Thoracic aorta (tissue), 2 donors: ENCODE data around the gene SLC5A10. TPM values are rescaled to one million over a fixed set of nuclear protein-coding genes. Genes with fewer than 3 reads are reported as not detected.
"Not testable (repeated sequence)": the region's sequence is repeated elsewhere in the genome, so short reads cannot be mapped to it uniquely, and the experiment has no call there.

Experiments
- ATAC-seq: fragments of 150-250 bp; one replicate; pipeline ENCODE4 v1.8.0; 2017; ENCODE audit warnings: low read depth; ENCODE audit not compliant: insufficient number of reproducible peaks, low FRiP score
- DNase-seq: peaks from one replicate; pipeline ENCODE4 v3.0.0-alpha.2; 2020; ENCODE audit warnings: low spot score
- H3K27ac ChIP-seq, 2 donors: fragments of 200-600 bp; sonication (generic); 1 replicate in 1 of 2; 2 replicates in 1 of 2; pipeline ENCODE4 v1.5.1; 2016; ENCODE audit warnings: mild to moderate bottlenecking in 2 of 2, moderate library complexity in 2 of 2
- H3K27me3 ChIP-seq: fragments of 200-600 bp; sonication (generic); replicated peaks from 2 replicates; pipeline ENCODE4 v1.6.0; 2016; ENCODE audit warnings: mild to moderate bottlenecking; ENCODE audit not compliant: insufficient read depth
- H3K36me3 ChIP-seq: fragments of 200-600 bp; sonication (generic); one replicate; pipeline ENCODE4 v1.5.1; 2016
- H3K4me1 ChIP-seq, 2 donors: fragments of 200-600 bp; sonication (generic); 1 replicate in 1 of 2; 2 replicates in 1 of 2; pipeline versions ENCODE4 v1.5.1 to v1.6.0; 2016; ENCODE audit warnings: low read depth in 2 of 2, mild to moderate bottlenecking in 1 of 2; ENCODE audit not compliant: control insufficient read depth in 1 of 2
- H3K4me3 ChIP-seq: fragments of 200-600 bp; sonication (generic); 2 replicates; pipeline ENCODE4 v1.5.1; 2016; ENCODE audit warnings: mild to moderate bottlenecking
- H3K9me3 ChIP-seq: fragments of 200-600 bp; sonication (generic); 2 replicates; pipeline ENCODE4 v1.5.1; 2016
- total RNA-seq, 2 donors: library from RNA; depleted of rRNA; stranded (reverse); fragments of >200 nt; gene quantifications; one replicate each; pipeline versions ENCODE4 v1.1.0 to v1.2.3, GENCODE V29; 2016
- TF ChIP-seq, protein P1 (sequence below): fragments of 200-600 bp; sonication (generic); IDR thresholded peaks from one replicate; pipeline ENCODE4 v1.5.1; 2019; ENCODE audit warnings: antibody characterized with exemption

SLC5A10 gene
- total RNA-seq, 2 donors from 2014 or later: not detected

DNA sequence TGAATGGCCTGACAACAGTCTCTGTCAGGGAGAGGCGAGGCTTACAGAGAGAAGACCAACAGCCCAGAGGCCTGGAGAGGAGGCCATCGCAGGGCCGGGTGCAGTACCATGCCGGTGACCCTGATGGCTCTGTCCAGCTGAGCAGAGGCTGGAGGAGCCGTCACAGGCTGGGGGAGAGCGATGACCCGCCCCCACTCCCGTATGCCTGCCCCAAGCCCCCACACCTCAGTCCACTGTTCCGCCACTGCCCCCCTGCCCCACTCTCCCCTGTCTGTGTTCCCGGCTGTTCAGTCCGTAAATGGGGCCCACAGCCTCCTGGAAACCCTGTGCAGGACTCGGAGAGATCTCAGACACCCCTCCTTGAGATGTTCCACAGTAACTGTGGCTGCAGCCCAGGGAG is 65.4 kb downstream of the SLC5A10 start:
- H3K4me1 ChIP-seq: no peaks in the 10 kb centered on the region
- no peak for DNase-seq
- no peak for ATAC-seq
- no peak overlapping the region for H3K4me3 ChIP-seq
- H3K36me3 ChIP-seq: no peaks in the 10 kb centered on the region
- no peaks in the 10 kb centered on the region for H3K27me3 ChIP-seq
- H3K9me3 ChIP-seq: no peaks in the 10 kb centered on the region
- H3K27ac ChIP-seq: no peak overlapping the region
- TF ChIP-seq, protein P1, sequence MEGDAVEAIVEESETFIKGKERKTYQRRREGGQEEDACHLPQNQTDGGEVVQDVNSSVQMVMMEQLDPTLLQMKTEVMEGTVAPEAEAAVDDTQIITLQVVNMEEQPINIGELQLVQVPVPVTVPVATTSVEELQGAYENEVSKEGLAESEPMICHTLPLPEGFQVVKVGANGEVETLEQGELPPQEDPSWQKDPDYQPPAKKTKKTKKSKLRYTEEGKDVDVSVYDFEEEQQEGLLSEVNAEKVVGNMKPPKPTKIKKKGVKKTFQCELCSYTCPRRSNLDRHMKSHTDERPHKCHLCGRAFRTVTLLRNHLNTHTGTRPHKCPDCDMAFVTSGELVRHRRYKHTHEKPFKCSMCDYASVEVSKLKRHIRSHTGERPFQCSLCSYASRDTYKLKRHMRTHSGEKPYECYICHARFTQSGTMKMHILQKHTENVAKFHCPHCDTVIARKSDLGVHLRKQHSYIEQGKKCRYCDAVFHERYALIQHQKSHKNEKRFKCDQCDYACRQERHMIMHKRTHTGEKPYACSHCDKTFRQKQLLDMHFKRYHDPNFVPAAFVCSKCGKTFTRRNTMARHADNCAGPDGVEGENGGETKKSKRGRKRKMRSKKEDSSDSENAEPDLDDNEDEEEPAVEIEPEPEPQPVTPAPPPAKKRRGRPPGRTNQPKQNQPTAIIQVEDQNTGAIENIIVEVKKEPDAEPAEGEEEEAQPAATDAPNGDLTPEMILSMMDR: no peak

DNA sequence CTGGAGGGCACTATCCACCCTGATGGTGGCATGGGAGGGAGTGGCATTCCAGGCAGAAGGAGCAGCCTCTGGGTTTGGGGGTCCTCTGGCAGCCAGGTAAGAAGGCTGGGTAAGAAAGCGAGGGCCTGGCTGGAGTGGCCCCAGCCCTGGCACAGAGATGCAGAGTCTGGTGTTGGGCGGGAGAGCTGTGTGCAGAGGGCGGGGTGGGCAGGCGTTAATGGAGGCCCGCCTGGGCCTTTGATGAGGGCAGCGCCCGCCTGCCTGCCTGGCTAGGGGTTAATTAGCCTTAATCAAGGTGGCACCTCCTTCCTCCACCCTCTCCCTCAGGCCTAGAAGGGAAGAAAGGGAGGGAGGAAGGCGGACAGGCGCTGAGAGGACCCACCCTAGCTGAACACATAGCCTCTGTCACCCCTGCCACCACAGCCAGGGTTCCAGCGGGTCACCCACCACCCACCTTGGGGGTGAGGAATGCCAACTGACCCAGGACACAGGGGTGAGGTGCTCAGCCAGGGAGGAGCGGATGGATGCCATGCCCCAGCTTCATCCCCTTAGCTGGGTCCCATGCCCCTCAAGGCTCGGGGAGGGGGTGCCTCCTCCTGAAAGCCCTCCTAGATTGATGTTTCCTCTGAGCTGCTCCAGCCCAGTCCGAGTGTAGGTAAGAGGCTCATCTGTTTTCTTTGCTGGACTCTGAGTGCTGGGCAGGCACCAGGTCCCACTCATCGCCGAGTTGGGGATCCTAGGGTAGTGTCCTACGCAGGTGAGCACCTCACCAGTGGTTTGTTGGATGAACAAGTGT is 66.0 kb downstream of the SLC5A10 start:
- DNase-seq: no peak
- no peaks in the 10 kb centered on the region for H3K4me1 ChIP-seq
- no peaks in the 10 kb centered on the region for H3K27me3 ChIP-seq
- H3K27ac ChIP-seq: no peak overlapping the region
- H3K9me3 ChIP-seq: no peaks in the 10 kb centered on the region
- TF ChIP-seq, protein P1: no peak
- no peak overlapping the region for H3K4me3 ChIP-seq
- no peak for ATAC-seq
- no peaks in the 10 kb centered on the region for H3K36me3 ChIP-seq

DNA sequence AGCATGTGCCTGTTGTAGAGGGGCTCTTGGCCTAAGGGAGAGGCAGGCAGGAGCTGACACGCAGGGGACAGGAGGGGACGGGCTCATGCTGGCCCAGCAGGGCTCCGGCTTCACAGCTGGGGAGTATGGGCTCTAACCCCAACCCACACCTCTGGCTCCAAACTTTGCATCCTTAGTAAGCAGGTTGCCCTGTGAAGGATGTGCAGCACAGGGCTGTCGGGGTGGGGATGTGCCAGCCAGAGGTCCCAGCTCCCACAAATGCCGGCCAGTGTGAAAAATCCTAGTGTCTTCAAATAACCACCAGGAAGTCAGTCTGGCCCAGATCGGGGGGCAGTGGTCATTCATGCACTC is 66.6 kb downstream of the SLC5A10 start:
- H3K4me1 ChIP-seq: no peaks in the 10 kb centered on the region
- H3K27ac ChIP-seq: no peak overlapping the region
- TF ChIP-seq, protein P1: no peak

DNA sequence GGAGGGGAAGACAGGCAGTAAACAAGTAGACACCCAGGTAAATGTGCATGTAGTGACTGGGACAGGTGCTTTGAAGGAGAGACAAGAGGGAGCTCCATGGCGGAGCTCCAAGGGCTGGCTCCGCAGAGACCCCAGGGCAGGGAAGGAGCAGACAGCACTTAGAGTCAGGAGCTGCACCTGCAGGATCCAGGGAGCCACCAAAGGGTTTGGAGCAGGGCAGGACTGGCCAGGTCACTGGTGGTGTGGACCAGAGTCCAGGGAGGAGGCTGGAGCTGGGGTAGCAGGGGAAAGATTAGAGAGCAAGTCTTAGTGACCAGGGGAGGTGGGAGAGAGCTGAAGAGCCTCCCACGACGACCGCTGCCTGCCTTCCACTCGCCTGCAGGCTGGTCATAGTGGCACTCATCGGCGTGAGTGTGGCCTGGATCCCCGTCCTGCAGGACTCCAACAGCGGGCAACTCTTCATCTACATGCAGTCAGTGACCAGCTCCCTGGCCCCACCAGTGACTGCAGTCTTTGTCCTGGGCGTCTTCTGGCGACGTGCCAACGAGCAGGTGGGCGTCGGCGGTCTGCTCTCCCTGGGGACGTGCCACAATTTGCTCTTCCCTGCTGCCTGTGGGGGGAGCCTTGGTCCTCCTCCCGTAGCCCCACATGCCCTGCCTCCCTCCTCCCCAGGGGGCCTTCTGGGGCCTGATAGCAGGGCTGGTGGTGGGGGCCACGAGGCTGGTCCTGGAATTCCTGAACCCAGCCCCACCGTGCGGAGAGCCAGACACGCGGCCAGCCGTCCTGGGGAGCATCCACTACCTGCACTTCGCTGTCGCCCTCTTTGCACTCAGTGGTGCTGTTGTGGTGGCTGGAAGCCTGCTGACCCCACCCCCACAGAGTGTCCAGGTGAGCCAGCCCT is 67.3 kb downstream of the SLC5A10 start:
- H3K36me3 ChIP-seq: no peaks in the 10 kb centered on the region
- TF ChIP-seq, protein P1: no peak
- ATAC-seq (no peak), DNase-seq (no peak)
- H3K27me3 ChIP-seq: no peaks in the 10 kb centered on the region
- no peaks in the 10 kb centered on the region for H3K9me3 ChIP-seq
- H3K4me3 ChIP-seq: no peak overlapping the region
- H3K4me1 ChIP-seq: no peaks in the 10 kb centered on the region
- no peak overlapping the region for H3K27ac ChIP-seq

More for the DNA sequence above, 66.6 kb downstream of the SLC5A10 start:
- H3K4me3 ChIP-seq: no peak overlapping the region
- DNase-seq: no peak
- H3K27me3 ChIP-seq: no peaks in the 10 kb centered on the region
- no peaks in the 10 kb centered on the region for H3K9me3 ChIP-seq
- H3K36me3 ChIP-seq: no peaks in the 10 kb centered on the region
- no peak for ATAC-seq

DNA sequence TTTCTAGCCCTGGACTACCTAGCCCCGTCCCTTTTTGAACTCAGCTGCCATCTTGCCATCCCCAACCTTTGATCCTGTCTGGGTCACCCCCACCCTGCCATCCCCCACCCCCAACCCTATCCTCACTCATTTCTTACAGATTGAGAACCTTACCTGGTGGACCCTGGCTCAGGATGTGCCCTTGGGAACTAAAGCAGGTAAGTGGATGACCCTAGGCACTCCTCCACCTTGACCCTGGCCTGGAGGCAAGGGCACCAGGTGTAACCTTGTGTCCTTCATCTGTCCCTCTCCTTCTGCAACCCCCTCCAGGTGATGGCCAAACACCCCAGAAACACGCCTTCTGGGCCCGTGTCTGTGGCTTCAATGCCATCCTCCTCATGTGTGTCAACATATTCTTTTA is 68.1 kb downstream of the SLC5A10 start:
- Histone ChIP-seq H3K36me3 (no peaks in the 10 kb centered on the region), H3K27me3 (no peaks in the 10 kb centered on the region), H3K4me1 (no peaks in the 10 kb centered on the region), H3K9me3 (no peaks in the 10 kb centered on the region), H3K4me3 (no peak overlapping the region), H3K27ac (no peak overlapping the region)
- no peak for ATAC-seq
- no peak for DNase-seq
- TF ChIP-seq, protein P1: no peak

DNA sequence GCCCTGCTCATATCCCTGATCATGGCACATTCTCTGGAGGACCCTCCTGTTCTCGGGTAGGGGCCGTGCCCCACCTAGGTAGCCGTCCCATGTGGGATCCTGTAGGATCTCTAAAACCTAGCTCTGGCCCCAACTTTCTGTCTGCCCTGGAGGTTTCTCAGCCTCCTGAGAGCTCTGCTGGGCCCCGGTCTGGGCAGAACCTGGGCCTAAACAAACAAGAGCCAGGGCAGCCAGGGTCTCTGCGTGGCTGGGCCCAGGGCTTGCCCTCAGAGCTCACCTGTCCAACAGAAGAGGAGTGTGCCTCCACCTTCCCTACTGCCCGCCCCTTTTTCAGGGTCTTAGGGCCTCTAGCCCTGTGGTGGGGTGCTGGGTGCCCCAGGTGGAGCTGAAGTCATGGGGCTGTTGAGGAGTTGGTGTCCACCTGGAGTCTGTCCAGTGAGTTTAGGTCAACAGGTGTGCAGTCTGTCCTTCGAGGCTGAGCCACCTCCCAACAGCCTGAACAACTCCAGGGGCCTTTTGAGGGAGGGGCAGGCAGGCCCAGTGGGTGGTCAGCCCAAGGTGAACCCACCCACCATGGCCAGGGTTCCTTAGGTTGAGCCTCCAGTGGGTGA is 69.2 kb downstream of the SLC5A10 start:
- DNase-seq, H3K9me3 ChIP-seq, H3K36me3 ChIP-seq, H3K27me3 ChIP-seq, H3K4me1 ChIP-seq, H3K27ac ChIP-seq, ATAC-seq, H3K4me3 ChIP-seq: not testable (repeated sequence)
